Erythroblast (primary cell): Measurements from ENCODE around the gene FUBP3.

Source experiments
- GATA1 ChIP-seq: IDR thresholded peaks from 2 replicates; pipeline ENCODE4 v1.6.1; 2011; ENCODE audit warnings: low read depth, mild to moderate bottlenecking, control low read depth, low read length, moderate library complexity
- POLR2A ChIP-seq: IDR thresholded peaks from 2 replicates; pipeline ENCODE4 v1.6.1; 2011; ENCODE audit warnings: mild to moderate bottlenecking, low read length

- TF ChIP-seq POLR2A: no peak
- no peak for TF ChIP-seq GATA1
Observed at GRCh38 chr9:130604295-130604694, 24.9 kb downstream of the FUBP3 start.
